Ectodermal cell (in vitro differentiated cells): Measurements from ENCODE around the gene SLC18A3. TPM values are rescaled to one million over a fixed set of nuclear protein-coding genes. Genes with fewer than 3 reads are reported as not detected.

Source experiments
- H3K27ac ChIP-seq: 2 replicates; pipeline ENCODE4 v1.7.0; 2013; ENCODE audit warnings: mild to moderate bottlenecking, low read depth, low read length; ENCODE audit not compliant: insufficient read depth, poor library complexity, severe bottlenecking
- H3K27me3 ChIP-seq: 2 replicates; pipeline ENCODE4 v1.7.0; 2013; ENCODE audit warnings: mild to moderate bottlenecking, low read length; ENCODE audit not compliant: insufficient read depth, control insufficient read depth, poor library complexity, severe bottlenecking
- H3K36me3 ChIP-seq: one replicate; pipeline ENCODE4 v1.7.0; 2013; ENCODE audit warnings: low read length; ENCODE audit not compliant: control insufficient read depth, insufficient read depth
- H3K4me1 ChIP-seq: one replicate; pipeline ENCODE4 v1.7.0; 2013; ENCODE audit warnings: low read length; ENCODE audit not compliant: control insufficient read depth, insufficient read depth
- H3K4me3 ChIP-seq: 2 replicates; pipeline ENCODE4 v1.7.0; 2013; ENCODE audit warnings: low read depth, low read length, control low read depth; ENCODE audit not compliant: insufficient read depth
- H3K9me3 ChIP-seq: 2 replicates; pipeline ENCODE4 v1.7.0; 2013; ENCODE audit warnings: mild to moderate bottlenecking, low read length, moderate library complexity; ENCODE audit not compliant: control insufficient read depth
- WGBS, 2 experiments: methylation state at CpG; one replicate each; pipeline ENCODE4 v1.1.7; 2013; ENCODE audit warnings: missing lambda C conversion rate in 2 of 2; 5-methylcytosine and 5-hydroxymethylcytosine counted together
- polyA plus RNA-seq, 4 experiments: library from polyadenylated mRNA; stranded (reverse); fragments of 50-300 nt; gene quantifications; one replicate each; pipeline ENCODE4 v1.2.3, GENCODE V29; 2013

Gene SLC18A3
- not detected for polyA plus RNA-seq (2013, experiment 1 of 4)
- not detected for polyA plus RNA-seq (2013, experiment 2 of 4)
- 0.21 TPM for polyA plus RNA-seq (2013, experiment 3 of 4)
- polyA plus RNA-seq (2013, experiment 4 of 4), result 0.16 TPM

- WGBS, 2 experiments, result 1% methylated on average over 43 of the region's 43 CpGs
- peaks cover 96% of the 10 kb centered on the region for H3K27me3 ChIP-seq
- H3K4me1 ChIP-seq, result peaks cover 21% of the 10 kb centered on the region
- H3K36me3 ChIP-seq, result no peaks in the 10 kb centered on the region
- no peak within 1 kb of the TSS for H3K27ac ChIP-seq
- H3K9me3 ChIP-seq, result no peaks in the 10 kb centered on the region
- peak within 1 kb of the TSS; percentile 13 for H3K4me3 ChIP-seq
Observed at GRCh38 chr10:49610114-49610457, at the start of gene SLC18A3. Gene SLC18A3, plus strand, starts transcription at chr10:49610310. Its CDS starts 431 bp downstream, at chr10:49610741.

- no peaks in the 10 kb centered on the region for H3K27me3 ChIP-seq
- no peaks in the 10 kb centered on the region for H3K36me3 ChIP-seq
- H3K27ac ChIP-seq, result no peak overlapping the region
- no peak overlapping the region for H3K4me3 ChIP-seq
- no peaks in the 10 kb centered on the region for H3K4me1 ChIP-seq
- 82 to 91% methylated on average over 2 of the region's 2 CpGs for WGBS, 2 experiments
- no peaks in the 10 kb centered on the region for H3K9me3 ChIP-seq
Observed at GRCh38 chr10:49560526-49560925, 49.6 kb upstream of the SLC18A3 start.

DNA sequence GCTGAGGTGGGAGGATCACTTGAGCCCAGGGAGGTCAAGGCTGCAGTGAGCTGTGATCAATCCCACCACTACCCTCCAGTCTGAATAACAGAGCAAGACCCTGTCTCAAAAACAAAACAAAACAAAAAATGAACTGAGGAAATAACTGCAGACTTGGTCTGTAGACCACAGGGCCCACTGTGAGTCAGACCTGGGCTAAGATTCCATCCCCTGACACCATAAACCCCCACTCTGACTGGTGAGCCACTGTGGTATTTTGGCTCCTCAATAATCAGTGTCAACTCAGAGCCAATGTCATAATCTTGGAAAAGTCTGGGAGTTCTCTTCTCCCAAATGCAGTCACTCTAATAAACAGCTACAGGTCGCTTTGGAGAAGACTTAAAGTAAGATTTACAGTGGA, 47.2 kb upstream of the SLC18A3 start:
- H3K4me3 ChIP-seq, result no peak overlapping the region

DNA sequence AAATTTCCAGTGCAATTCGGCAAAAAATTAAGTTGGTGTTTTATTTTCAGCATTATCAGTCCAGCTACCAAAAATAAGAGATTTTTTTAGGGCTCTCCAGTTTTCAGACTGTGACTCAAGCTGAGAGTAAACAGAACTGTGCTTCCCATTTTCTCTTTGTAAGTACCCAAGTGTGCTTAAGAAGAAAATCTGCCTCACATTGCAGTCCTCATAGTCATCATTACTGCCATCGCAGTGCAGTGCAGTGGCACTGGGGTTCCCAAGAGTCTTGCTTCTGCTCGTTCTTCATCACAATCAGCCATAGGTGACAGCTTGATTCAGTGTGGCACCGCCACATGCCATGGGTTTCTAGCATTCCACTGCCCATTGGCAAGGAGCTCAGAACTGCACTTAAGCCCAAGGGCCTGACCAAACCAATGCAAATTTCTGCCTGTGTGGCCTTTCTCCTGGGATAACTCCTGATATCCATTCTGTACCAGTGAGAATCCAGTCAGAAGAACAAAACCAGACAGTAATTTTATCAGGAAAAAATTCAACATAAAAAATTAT, 45.6 kb upstream of the SLC18A3 start:
- H3K4me3 ChIP-seq, result no peak overlapping the region
- H3K27ac ChIP-seq, result no peak overlapping the region
- H3K9me3 ChIP-seq, result no peaks in the 10 kb centered on the region
- H3K4me1 ChIP-seq, result no peaks in the 10 kb centered on the region
- H3K27me3 ChIP-seq, result no peaks in the 10 kb centered on the region
- no peaks in the 10 kb centered on the region for H3K36me3 ChIP-seq
- 88 to 95% methylated on average over 4 of the region's 4 CpGs for WGBS, 2 experiments

More for the DNA sequence above, 47.2 kb upstream of the SLC18A3 start:
- Histone ChIP-seq H3K9me3 (no peaks in the 10 kb centered on the region), H3K4me1 (no peaks in the 10 kb centered on the region), H3K36me3 (no peaks in the 10 kb centered on the region), H3K27me3 (no peaks in the 10 kb centered on the region), H3K27ac (no peak overlapping the region)
- WGBS, 2 experiments, result 73 to 100% methylated on average over 1 of the region's 1 CpG

DNA sequence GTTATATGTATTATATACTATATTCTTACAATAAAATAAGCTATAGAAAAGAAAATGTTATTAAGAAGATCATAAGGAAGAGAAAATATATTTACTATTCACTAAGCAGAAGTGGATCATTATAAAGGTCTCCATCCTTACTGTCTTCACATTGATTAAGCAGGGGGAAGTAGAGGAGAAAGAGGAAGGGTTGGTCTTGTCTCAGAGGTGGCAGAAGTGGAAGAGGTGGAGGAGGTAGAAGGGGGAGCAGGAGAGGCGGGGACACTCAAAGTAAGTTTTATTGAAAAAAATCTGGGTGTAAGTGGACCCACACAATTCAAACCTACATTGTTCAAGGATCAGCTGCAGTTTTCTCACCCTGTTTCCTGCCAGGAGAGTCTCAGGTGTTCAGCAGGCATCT, 42.3 kb upstream of the SLC18A3 start:
- H3K27me3 ChIP-seq, result no peaks in the 10 kb centered on the region
- no peak overlapping the region for H3K4me3 ChIP-seq
- H3K4me1 ChIP-seq, result no peaks in the 10 kb centered on the region
- 88 to 94% methylated on average over 1 of the region's 1 CpG for WGBS, 2 experiments
- no peaks in the 10 kb centered on the region for H3K9me3 ChIP-seq
- no peak overlapping the region for H3K27ac ChIP-seq
- no peaks in the 10 kb centered on the region for H3K36me3 ChIP-seq

DNA sequence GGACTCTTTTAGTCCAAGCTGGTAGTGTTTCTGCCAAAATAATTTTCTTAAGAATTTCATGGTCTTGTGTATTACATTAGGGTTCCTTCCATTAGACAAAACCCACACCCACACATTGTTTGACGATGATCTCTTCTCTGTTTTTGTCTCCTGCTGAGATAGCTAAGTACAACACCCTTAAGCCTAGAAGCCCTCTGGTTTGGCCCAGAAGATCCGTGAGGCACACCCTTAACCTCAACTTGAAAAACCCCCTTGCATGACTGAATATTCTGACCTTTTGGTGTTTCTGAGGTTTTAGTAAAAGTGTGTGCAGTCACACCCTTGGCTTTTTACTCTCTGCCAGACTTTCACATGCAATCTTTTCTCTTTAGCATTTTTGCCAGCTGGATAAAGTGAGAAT, 41.9 kb upstream of the SLC18A3 start:
- Histone ChIP-seq H3K36me3 (no peaks in the 10 kb centered on the region), H3K27me3 (no peaks in the 10 kb centered on the region), H3K4me1 (no peaks in the 10 kb centered on the region), H3K9me3 (no peaks in the 10 kb centered on the region), H3K4me3 (no peak overlapping the region), H3K27ac (no peak overlapping the region)
- WGBS, 2 experiments, result 90 to 92% methylated on average over 1 to 2 of the region's 2 CpGs

GRCh38 chr10:49569031-49569631, 41.0 kb upstream of the SLC18A3 start:
- H3K27ac ChIP-seq, result no peak overlapping the region
- 87 to 88% methylated on average over 3 of the region's 3 CpGs for WGBS, 2 experiments

DNA sequence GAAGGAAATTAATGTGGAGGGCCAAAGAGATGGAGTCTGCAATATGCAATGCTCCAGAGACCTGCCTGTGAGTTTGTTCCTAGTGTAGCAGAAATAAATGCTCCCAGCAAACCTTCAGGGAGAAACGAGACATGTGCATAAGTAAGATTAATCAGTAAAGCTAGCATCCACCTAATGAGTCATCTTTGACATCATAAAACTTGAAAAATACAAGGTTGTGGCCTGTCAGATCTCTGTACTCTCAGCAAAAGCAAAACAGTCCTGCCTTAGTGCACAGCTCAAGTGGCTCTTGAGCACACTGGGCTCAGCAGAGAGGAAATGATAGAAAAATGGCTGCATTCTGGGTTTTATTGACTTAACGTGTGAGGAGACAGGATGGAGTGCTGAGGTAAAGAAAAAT, 38.7 kb upstream of the SLC18A3 start:
- 75 to 85% methylated on average over 2 of the region's 2 CpGs for WGBS, 2 experiments
- no peaks in the 10 kb centered on the region for H3K36me3 ChIP-seq
- H3K4me3 ChIP-seq, result no peak overlapping the region
- no peak overlapping the region for H3K27ac ChIP-seq
- no peaks in the 10 kb centered on the region for H3K4me1 ChIP-seq
- H3K27me3 ChIP-seq, result no peaks in the 10 kb centered on the region
- H3K9me3 ChIP-seq, result no peaks in the 10 kb centered on the region

More at GRCh38 chr10:49569031-49569631, 41.0 kb upstream of the SLC18A3 start:
- Histone ChIP-seq H3K4me1 (no peaks in the 10 kb centered on the region), H3K9me3 (no peaks in the 10 kb centered on the region), H3K4me3 (no peak overlapping the region), H3K27me3 (no peaks in the 10 kb centered on the region), H3K36me3 (no peaks in the 10 kb centered on the region)

DNA sequence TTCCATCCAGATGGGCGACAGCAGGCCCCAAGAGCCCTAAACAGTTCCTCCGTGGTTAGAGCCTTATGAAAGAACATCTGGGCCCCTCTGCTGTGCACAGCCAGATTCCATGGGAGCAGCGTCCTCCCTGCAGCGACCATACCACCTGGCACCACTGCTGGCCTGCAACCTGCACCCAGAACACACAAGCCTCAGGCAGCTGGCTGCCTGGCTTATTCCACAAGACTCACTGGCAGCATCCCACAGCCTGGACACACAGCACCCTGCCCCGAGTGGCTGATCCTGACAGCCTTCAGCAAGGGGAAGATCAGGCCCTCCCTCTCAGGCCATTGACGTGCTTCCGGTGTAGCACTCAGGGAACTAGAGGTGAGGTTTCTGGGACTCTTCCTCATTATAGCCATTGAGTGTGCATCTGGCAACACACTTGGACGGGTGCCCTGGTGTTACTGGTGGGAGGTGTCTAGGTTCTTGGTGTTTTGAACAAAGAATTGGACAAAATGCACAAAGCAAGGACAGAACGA, 37.5 kb upstream of the SLC18A3 start:
- no peaks in the 10 kb centered on the region for H3K4me1 ChIP-seq
- 90 to 92% methylated on average over 9 of the region's 9 CpGs for WGBS, 2 experiments
- no peaks in the 10 kb centered on the region for H3K27me3 ChIP-seq
- H3K9me3 ChIP-seq, result no peaks in the 10 kb centered on the region
- H3K27ac ChIP-seq, result no peak overlapping the region
- no peak overlapping the region for H3K4me3 ChIP-seq
- no peaks in the 10 kb centered on the region for H3K36me3 ChIP-seq

GRCh38 chr10:49575489-49576072, 34.5 kb upstream of the SLC18A3 start:
- Histone ChIP-seq H3K4me1 (no peaks in the 10 kb centered on the region), H3K36me3 (no peaks in the 10 kb centered on the region), H3K9me3 (no peaks in the 10 kb centered on the region), H3K27ac (no peak overlapping the region), H3K4me3 (no peak overlapping the region), H3K27me3 (no peaks in the 10 kb centered on the region)
- WGBS, 2 experiments, result 89 to 91% methylated on average over 11 of the region's 11 CpGs
